HL-60 (cell line): ENCODE results near the gene TSC22D2.

Source experiments
- DNase-seq, 2 experiments: peaks; one replicate each; pipeline ENCODE4 v3.0.0-alpha.2; 2010 to 2020; ENCODE audit warnings: low read depth in 1 of 2, low spot score in 1 of 2
- H3K27ac ChIP-seq: fragments of 250-450 bp; sonication (Bioruptor Pico); replicated peaks from 2 replicates; pipeline ENCODE4 v1.5.1; 2020; ENCODE audit warnings: mild to moderate bottlenecking, moderate library complexity
- H3K27me3 ChIP-seq: fragments of 250-450 bp; sonication (Bioruptor Pico); 2 replicates; pipeline ENCODE4 v1.5.1; 2021; ENCODE audit warnings: mild to moderate bottlenecking, moderate library complexity; ENCODE audit not compliant: insufficient read depth, poor library complexity, severe bottlenecking
- H3K4me3 ChIP-seq: replicated peaks from 2 replicates; pipeline ENCODE4 v1.5.1; 2011; ENCODE audit warnings: mild to moderate bottlenecking, control low read depth, low read length; ENCODE audit not compliant: insufficient read depth
- GABPA ChIP-seq: IDR thresholded peaks from 2 replicates; pipeline ENCODE4 v1.6.1; 2012; ENCODE audit warnings: low read depth
- POLR2AphosphoS5 ChIP-seq: IDR thresholded peaks from 2 replicates; pipeline ENCODE4 v1.6.1; 2012; ENCODE audit warnings: low read depth
- SPI1 ChIP-seq: IDR thresholded peaks from 2 replicates; pipeline ENCODE4 v1.6.1; 2012; ENCODE audit warnings: low read depth, mild to moderate bottlenecking, borderline replicate concordance
- TF ChIP-seq, protein P1 (sequence below): IDR thresholded peaks from 2 replicates; pipeline ENCODE4 v1.6.1; 2012; ENCODE audit warnings: low read depth; ENCODE audit not compliant: insufficient replicate concordance
- TF ChIP-seq, protein P2 (sequence below): IDR thresholded peaks from one replicate; pipeline ENCODE4 v1.5.1; 2011; ENCODE audit warnings: low read length, control low read depth, inconsistent platforms; ENCODE audit not compliant: insufficient read depth

Gene TSC22D2

GRCh38 chr3:150480877-150481276 lies 72.8 kb downstream of the TSC22D2 start:
- Histone ChIP-seq H3K27me3 (no peaks in the 10 kb centered on the region), H3K4me3 (no peak overlapping the region), H3K27ac (no peak overlapping the region)
- TF ChIP-seq, protein P1, sequence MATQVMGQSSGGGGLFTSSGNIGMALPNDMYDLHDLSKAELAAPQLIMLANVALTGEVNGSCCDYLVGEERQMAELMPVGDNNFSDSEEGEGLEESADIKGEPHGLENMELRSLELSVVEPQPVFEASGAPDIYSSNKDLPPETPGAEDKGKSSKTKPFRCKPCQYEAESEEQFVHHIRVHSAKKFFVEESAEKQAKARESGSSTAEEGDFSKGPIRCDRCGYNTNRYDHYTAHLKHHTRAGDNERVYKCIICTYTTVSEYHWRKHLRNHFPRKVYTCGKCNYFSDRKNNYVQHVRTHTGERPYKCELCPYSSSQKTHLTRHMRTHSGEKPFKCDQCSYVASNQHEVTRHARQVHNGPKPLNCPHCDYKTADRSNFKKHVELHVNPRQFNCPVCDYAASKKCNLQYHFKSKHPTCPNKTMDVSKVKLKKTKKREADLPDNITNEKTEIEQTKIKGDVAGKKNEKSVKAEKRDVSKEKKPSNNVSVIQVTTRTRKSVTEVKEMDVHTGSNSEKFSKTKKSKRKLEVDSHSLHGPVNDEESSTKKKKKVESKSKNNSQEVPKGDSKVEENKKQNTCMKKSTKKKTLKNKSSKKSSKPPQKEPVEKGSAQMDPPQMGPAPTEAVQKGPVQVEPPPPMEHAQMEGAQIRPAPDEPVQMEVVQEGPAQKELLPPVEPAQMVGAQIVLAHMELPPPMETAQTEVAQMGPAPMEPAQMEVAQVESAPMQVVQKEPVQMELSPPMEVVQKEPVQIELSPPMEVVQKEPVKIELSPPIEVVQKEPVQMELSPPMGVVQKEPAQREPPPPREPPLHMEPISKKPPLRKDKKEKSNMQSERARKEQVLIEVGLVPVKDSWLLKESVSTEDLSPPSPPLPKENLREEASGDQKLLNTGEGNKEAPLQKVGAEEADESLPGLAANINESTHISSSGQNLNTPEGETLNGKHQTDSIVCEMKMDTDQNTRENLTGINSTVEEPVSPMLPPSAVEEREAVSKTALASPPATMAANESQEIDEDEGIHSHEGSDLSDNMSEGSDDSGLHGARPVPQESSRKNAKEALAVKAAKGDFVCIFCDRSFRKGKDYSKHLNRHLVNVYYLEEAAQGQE: no peak
- TF ChIP-seq, protein P2, sequence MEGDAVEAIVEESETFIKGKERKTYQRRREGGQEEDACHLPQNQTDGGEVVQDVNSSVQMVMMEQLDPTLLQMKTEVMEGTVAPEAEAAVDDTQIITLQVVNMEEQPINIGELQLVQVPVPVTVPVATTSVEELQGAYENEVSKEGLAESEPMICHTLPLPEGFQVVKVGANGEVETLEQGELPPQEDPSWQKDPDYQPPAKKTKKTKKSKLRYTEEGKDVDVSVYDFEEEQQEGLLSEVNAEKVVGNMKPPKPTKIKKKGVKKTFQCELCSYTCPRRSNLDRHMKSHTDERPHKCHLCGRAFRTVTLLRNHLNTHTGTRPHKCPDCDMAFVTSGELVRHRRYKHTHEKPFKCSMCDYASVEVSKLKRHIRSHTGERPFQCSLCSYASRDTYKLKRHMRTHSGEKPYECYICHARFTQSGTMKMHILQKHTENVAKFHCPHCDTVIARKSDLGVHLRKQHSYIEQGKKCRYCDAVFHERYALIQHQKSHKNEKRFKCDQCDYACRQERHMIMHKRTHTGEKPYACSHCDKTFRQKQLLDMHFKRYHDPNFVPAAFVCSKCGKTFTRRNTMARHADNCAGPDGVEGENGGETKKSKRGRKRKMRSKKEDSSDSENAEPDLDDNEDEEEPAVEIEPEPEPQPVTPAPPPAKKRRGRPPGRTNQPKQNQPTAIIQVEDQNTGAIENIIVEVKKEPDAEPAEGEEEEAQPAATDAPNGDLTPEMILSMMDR: no peak
- no peak for TF ChIP-seq GABPA
- no peak for TF ChIP-seq SPI1
- TF ChIP-seq POLR2AphosphoS5: no peak
- DNase-seq: no peak

- Histone ChIP-seq H3K27ac (no peak overlapping the region), H3K27me3 (no peaks in the 10 kb centered on the region), H3K4me3 (no peak overlapping the region)
- no peak for DNase-seq
- TF ChIP-seq, protein P1: no peak
Measured at GRCh38 chr3:150483226-150483625, 75.1 kb downstream of the TSC22D2 start.

- H3K27ac ChIP-seq: no peak overlapping the region
- TF ChIP-seq GABPA: no peak
- no peak for TF ChIP-seq POLR2AphosphoS5
- TF ChIP-seq SPI1: no peak
- TF ChIP-seq, protein P1: no peak
- TF ChIP-seq, protein P2: no peak
- no peak for DNase-seq
- H3K27me3 ChIP-seq: no peaks in the 10 kb centered on the region
- no peak overlapping the region for H3K4me3 ChIP-seq
Measured at GRCh38 chr3:150484410-150484809, 76.3 kb downstream of the TSC22D2 start.

GRCh38 chr3:150488867-150489266 lies 80.8 kb downstream of the TSC22D2 start:
- Histone ChIP-seq H3K27me3 (no peaks in the 10 kb centered on the region), H3K4me3 (no peak overlapping the region), H3K27ac (no peak overlapping the region)
- TF ChIP-seq GABPA (no peak), SPI1 (no peak), POLR2AphosphoS5 (no peak)
- TF ChIP-seq, protein P1: no peak
- TF ChIP-seq, protein P2: no peak
- DNase-seq: no peak
